ENCODE data around the gene SEL1L3.
A peak's percentile ranks its signal among the peaks of the same experiment; 100 is the strongest.

Gene SEL1L3

DNA sequence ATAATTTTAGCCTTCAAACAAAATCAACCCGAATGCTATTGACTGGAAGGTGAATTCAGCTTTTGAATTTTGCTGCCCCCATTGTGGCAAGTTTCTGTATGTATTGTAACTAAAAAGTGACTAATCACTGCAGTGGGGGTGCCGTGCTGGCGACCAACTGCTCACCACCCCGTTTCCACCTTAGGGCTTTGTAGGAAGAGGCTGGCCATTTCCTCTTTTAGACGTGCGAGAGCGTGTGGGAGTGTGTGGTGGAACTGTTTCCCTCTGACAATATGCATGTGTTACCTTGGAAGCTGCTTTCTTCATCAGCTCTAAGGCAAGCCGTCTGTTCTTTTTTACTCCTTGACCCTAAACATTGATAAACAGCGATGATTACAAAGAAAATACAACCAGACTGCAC, 78.8 kb downstream of the SEL1L3 start:
- no peaks in the 10 kb centered on the region for H3K27me3 Mint-ChIP-seq
- H3K9me3 Mint-ChIP-seq = no peaks in the 10 kb centered on the region
- peaks cover 14% of the 10 kb centered on the region for H3K4me1 Mint-ChIP-seq (ENCODE audit: low read depth)
- no peak overlapping the region for H3K4me3 Mint-ChIP-seq
- H3K36me3 Mint-ChIP-seq (ENCODE audit: low read depth) = peaks cover 68% of the 10 kb centered on the region
- H3K27ac Mint-ChIP-seq = no peak overlapping the region

DNA sequence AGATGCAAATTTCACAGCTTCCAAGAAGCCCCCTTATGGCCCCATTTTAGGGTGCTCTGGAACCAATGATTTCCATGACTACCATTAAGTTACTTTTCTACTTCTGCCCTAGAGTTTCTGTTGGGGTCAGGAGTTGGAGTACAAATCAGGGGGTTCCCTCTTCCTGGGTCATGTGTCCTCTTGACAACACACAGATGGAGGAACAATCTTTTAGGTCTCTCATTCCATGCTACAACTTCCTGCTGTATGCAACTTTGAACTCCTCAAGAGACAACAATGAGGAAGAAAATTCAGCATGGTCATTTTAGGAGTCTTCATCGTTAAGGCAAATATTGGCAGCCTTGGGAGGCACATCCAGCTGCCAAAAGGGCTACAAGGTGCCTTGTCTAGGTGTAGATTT, 79.7 kb downstream of the SEL1L3 start:
- no peak overlapping the region for H3K4me3 Mint-ChIP-seq
- H3K9me3 Mint-ChIP-seq = no peaks in the 10 kb centered on the region
- H3K4me1 Mint-ChIP-seq (ENCODE audit: low read depth) = peaks cover 14% of the 10 kb centered on the region
- H3K36me3 Mint-ChIP-seq (ENCODE audit: low read depth) = peaks cover 72% of the 10 kb centered on the region
- no peaks in the 10 kb centered on the region for H3K27me3 Mint-ChIP-seq
- H3K27ac Mint-ChIP-seq = no peak overlapping the region

DNA sequence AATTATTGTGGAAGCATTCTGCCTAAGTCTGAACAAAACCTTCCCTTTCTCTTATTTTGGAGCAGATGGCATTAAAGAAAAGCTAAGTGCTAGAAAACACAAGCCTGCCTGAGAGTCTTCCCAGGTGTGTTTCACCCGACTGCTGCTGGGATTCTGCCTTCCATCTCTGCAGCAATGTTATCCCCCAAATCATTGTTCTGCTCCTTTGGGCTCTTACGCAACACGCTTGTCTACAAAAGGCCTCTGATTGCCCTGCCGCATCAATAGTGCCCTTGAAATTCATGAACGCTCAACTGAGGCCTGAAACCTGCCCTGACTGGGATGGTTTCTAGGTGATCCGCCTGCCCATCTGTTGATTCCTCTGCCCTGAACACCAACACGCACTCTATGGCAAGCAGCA, 80.3 kb downstream of the SEL1L3 start:
- peaks cover 14% of the 10 kb centered on the region for H3K4me1 Mint-ChIP-seq (ENCODE audit: low read depth)
- peaks cover 73% of the 10 kb centered on the region for H3K36me3 Mint-ChIP-seq (ENCODE audit: low read depth)

DNA sequence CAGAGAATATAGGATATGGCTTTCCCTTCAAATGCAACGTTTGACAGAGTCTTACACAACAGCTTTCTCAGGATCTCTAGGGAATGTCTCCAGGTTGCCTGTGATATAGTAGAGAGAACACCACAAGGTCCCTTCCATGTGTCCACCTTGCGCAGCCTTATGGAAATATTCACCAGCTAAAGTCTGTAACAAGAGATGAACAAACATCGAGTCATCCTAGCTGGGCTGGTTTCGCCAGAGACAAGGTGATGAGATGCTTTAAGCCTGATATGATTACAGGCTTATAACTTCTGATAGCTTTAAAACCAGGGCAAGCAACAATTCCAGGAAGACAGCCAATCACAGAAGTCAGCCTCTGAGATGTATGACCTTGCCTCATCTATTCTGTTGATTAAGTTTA, 83.8 kb downstream of the SEL1L3 start:
- no peak overlapping the region for H3K4me3 Mint-ChIP-seq
- H3K9me3 Mint-ChIP-seq = no peaks in the 10 kb centered on the region
- H3K36me3 Mint-ChIP-seq (ENCODE audit: low read depth) = peaks cover 81% of the 10 kb centered on the region
- H3K27ac Mint-ChIP-seq = no peak overlapping the region
- H3K27me3 Mint-ChIP-seq = no peaks in the 10 kb centered on the region
- H3K4me1 Mint-ChIP-seq (ENCODE audit: low read depth) = peaks cover 4% of the 10 kb centered on the region

More for the DNA sequence above, 80.3 kb downstream of the SEL1L3 start:
- no peak overlapping the region for H3K27ac Mint-ChIP-seq
- no peaks in the 10 kb centered on the region for H3K27me3 Mint-ChIP-seq
- no peak overlapping the region for H3K4me3 Mint-ChIP-seq
- no peaks in the 10 kb centered on the region for H3K9me3 Mint-ChIP-seq

DNA sequence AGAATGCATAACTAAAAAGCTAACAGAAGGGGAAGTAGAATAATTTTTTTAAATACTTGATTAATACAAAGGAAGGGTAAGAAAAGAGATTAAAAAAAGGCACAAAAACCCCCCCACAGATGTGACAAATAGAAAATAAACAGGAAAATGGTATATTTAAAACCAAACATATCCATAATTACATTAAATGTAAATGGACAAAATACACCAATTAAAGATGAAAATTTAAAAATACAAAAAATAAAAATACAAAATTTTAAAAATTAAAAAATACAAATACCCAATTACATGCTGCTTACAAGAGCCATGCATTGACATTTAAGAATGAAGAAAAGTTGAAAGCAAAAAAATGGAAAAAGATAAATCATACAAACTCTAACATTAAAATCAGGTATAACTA, 86.0 kb downstream of the SEL1L3 start:
- peaks cover 66% of the 10 kb centered on the region for H3K36me3 Mint-ChIP-seq (ENCODE audit: low read depth)

DNA sequence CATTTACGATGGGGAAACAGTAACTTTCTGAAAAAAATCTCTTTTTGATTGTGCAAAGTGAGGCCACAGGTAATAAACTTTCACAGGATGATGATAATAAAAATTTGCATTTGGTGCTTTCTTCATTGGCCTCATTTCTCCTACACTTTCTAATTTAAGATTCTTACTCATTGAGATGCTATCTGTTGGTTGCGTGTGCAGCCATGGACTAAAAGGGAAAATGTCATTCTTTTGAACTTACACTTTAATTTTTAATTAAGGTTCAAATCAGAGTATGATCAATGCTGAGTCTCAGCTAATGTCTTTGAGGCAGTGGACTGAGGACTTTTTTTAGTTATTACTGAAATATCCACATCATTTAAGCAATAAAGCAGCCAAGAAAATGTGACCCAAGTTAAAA, 87.6 kb downstream of the SEL1L3 start:
- no peak overlapping the region for H3K27ac Mint-ChIP-seq
- no peaks in the 10 kb centered on the region for H3K4me1 Mint-ChIP-seq (ENCODE audit: low read depth)
- H3K9me3 Mint-ChIP-seq = no peaks in the 10 kb centered on the region
- H3K27me3 Mint-ChIP-seq = no peaks in the 10 kb centered on the region
- H3K4me3 Mint-ChIP-seq = no peak overlapping the region
- peaks cover 52% of the 10 kb centered on the region for H3K36me3 Mint-ChIP-seq (ENCODE audit: low read depth)

More for the DNA sequence above, 86.0 kb downstream of the SEL1L3 start:
- Mint-ChIP-seq H3K9me3 (no peaks in the 10 kb centered on the region), H3K27ac (no peak overlapping the region), H3K27me3 (no peaks in the 10 kb centered on the region), H3K4me3 (no peak overlapping the region), H3K4me1 (ENCODE audit: low read depth) (no peaks in the 10 kb centered on the region)

DNA sequence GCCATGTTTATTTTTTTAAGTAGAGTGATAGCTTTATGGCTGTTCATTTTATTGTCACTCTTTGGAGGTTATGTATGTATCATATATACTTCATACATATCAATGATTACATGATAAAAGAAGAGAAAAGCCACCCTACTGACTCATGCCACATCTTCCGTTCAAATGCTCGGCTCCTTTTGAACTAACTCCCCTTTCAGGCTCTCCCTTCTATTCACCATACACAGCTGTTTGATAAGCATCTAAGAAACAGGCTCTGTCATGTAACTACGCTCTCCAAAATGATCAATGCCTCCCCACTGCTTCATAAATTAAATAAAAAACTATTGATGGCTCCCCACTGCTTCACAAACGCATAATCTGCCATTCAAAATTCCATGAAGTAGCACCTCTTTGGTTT, 89.4 kb downstream of the SEL1L3 start:
- Mint-ChIP-seq H3K36me3 (ENCODE audit: low read depth) (peaks cover 38% of the 10 kb centered on the region), H3K9me3 (no peaks in the 10 kb centered on the region), H3K4me3 (no peak overlapping the region), H3K27me3 (no peaks in the 10 kb centered on the region), H3K4me1 (ENCODE audit: low read depth) (no peaks in the 10 kb centered on the region), H3K27ac (peak overlapping the region; percentile 1)

DNA sequence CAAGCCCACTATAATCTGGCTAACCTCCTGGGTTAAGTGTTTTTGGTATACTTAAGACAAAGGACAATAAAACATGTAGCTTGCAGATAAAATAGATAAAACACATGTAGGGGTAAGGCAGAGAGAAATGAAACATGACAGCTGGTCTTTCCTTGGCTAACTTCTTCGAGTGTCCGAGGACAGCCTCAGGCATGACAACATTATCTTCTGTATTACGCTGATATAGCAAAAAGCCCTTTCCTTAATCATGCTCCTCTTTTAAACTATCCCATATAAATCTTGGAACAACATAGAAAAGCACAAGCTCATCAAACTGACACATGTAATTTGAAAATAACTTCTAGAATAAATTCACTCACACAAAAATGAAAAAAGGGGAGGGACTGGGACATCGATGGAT, 91.1 kb downstream of the SEL1L3 start:
- Mint-ChIP-seq H3K4me3 (no peak overlapping the region), H3K9me3 (no peaks in the 10 kb centered on the region), H3K27me3 (no peaks in the 10 kb centered on the region), H3K27ac (no peak overlapping the region), H3K36me3 (ENCODE audit: low read depth) (peaks cover 26% of the 10 kb centered on the region), H3K4me1 (ENCODE audit: low read depth) (no peaks in the 10 kb centered on the region)

DNA sequence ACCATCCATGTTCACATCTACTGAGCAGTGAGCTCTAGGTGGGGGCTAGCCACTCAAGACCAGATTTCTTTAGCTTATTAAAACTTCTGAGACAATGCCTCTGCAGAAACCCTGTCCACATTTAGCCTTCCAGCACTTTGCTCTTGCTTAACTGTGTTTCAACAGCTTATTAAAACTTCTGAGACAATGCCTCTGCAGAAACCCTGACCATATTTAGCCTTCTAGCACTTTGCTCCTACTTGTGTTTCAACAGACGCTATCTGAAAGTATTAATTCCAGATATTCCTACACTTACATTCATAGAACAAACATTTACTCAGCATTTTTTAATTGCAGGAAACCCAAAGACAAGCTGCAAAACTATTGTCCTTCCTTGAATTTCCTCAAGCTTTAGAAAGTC, 91.9 kb downstream of the SEL1L3 start:
- Mint-ChIP-seq H3K36me3 (ENCODE audit: low read depth) (peaks cover 22% of the 10 kb centered on the region), H3K27ac (no peak overlapping the region), H3K27me3 (no peaks in the 10 kb centered on the region), H3K4me1 (ENCODE audit: low read depth) (no peaks in the 10 kb centered on the region), H3K9me3 (no peaks in the 10 kb centered on the region), H3K4me3 (no peak overlapping the region)

DNA sequence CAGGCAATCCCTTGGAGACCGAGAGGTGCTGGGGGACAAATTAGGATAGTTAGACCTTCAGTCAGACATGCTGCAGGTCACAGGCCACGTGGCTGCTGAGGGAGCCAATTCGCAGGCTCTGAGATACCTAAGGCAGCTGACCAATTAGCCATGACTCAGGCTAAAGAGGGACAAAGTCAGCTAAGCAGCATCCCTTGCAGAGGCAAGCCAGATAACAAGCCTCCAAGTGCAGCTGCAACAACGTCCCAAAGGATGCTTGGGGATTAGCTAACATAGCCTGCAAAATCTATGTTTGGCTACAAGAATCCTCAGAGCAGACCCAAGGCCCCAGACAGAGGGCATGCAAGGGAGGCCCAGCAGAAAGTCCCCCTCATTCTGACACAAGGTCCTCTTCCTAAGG, 93.5 kb downstream of the SEL1L3 start:
- H3K36me3 Mint-ChIP-seq (ENCODE audit: low read depth) = peaks cover 18% of the 10 kb centered on the region
- no peak overlapping the region for H3K4me3 Mint-ChIP-seq
- H3K27ac Mint-ChIP-seq = no peak overlapping the region
- no peaks in the 10 kb centered on the region for H3K9me3 Mint-ChIP-seq
- no peaks in the 10 kb centered on the region for H3K27me3 Mint-ChIP-seq
- no peaks in the 10 kb centered on the region for H3K4me1 Mint-ChIP-seq (ENCODE audit: low read depth)

DNA sequence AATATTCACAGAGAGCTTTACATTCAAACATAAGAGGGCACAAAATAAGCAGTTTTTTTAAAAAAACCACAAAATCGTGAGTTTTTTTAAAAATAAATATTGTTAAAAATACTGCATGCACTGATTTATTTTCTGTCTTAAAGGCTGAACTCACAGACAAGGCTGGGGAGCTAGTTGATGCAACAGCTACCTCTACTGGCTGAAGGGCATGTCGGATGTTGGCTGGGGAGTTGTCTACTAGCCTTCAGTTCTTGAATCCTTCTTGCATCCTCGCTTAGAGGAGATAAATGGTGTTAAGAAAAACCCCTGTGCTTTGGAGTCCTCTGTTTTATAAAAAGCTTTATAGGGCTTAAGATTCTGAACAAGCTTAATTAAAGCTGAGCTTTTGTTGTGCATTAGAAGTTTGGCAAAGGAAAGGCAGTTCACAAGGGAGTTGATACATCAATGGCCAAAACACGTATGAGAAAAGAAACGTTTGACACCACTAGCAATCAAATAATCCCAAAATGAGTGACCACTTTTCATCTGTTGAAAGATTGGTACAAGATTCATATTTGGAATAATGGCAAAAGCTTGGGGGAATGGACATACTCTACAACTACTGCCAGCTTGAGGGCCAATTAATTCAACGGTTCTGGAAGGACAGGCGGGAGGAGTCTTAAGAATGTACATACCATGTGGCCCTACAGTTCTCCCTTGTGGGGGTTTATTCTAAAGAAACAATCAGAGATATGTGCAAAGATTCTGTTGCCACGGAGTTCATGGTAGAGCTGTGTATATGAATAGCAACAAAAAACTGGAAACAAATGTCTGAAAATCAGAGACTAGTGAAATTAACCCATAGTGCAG, 94.7 kb downstream of the SEL1L3 start:
- H3K27me3 Mint-ChIP-seq = no peaks in the 10 kb centered on the region
- H3K36me3 Mint-ChIP-seq (ENCODE audit: low read depth) = peaks cover 30% of the 10 kb centered on the region
- no peak overlapping the region for H3K4me3 Mint-ChIP-seq
- no peak overlapping the region for H3K27ac Mint-ChIP-seq
- H3K9me3 Mint-ChIP-seq = no peaks in the 10 kb centered on the region
- no peaks in the 10 kb centered on the region for H3K4me1 Mint-ChIP-seq (ENCODE audit: low read depth)

DNA sequence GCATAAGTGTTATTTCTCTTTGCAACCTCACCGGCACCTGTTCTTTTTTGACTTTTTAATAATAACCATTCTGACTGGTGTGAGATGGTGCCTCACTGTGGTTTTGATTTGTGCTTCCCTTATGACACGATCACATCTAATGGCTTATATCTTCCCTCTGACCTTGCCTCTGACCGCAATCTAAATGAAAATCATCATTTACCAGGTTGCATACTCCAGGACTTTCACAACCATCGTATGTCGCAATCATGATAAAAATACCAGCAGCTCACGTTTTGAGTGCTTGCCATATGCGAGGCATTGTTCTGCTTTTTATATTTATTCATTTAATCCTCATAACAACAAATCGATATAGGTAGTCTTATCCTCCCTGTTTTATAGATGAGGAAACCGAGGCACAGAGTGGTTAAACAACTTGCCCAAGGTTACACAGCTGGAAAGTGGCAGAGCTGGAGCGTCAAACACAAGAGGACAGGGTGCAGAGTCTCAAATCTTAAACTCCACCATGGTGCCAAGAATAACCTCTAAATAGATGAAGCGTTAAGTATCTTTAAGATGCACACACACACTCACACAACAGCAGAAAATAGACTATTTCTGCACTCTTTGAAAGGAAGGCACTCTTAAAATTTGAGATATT, 102.2 kb downstream of the SEL1L3 start:
- Mint-ChIP-seq H3K27me3 (no peaks in the 10 kb centered on the region), H3K36me3 (ENCODE audit: low read depth) (peaks cover 75% of the 10 kb centered on the region), H3K4me1 (ENCODE audit: low read depth) (no peaks in the 10 kb centered on the region), H3K4me3 (no peak overlapping the region), H3K27ac (no peak overlapping the region), H3K9me3 (no peaks in the 10 kb centered on the region)

DNA sequence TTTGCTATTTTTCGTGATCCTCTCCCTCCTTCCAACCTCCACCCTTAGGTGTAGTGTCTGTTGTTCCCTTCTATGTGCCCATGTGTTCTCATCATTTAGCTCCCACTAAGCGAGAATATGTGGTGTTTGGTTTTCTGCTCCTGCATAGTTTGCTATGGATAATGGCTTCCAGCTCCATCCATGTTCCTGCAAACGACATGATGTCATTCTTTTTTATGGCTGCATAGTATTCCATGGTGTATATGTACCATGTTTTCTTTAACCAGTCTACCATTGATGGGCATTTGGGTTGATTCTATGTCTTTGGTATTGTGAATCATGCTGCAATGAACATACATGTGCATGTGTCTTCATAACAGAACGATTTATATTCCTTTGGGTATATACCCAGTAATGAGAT, 102.7 kb downstream of the SEL1L3 start:
- Mint-ChIP-seq H3K9me3 (no peaks in the 10 kb centered on the region), H3K27me3 (no peaks in the 10 kb centered on the region), H3K4me1 (ENCODE audit: low read depth) (no peaks in the 10 kb centered on the region), H3K4me3 (no peak overlapping the region), H3K27ac (no peak overlapping the region), H3K36me3 (ENCODE audit: low read depth) (peaks cover 75% of the 10 kb centered on the region)

DNA sequence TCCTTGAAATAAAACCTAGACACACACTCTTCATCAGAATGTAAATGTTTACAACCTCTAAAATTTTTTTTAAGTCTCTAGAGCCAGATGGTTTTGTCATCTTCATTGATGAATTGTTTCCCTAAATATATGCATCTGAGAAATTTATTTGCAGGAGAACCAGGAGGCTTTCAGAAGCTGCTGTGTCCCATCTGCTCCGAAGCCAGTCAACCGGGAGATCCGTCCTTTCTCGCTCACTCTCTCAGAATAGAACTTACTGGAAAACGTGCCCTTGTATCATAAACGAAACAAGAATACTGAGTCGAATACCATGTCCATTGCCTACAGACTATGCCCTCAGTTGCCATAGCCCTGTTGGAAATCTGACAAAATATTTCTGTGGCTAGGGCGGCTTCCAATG, 103.7 kb downstream of the SEL1L3 start:
- Mint-ChIP-seq H3K4me1 (ENCODE audit: low read depth) (no peaks in the 10 kb centered on the region), H3K27ac (no peak overlapping the region), H3K9me3 (no peaks in the 10 kb centered on the region), H3K4me3 (no peak overlapping the region), H3K27me3 (no peaks in the 10 kb centered on the region), H3K36me3 (ENCODE audit: low read depth) (peaks cover 68% of the 10 kb centered on the region)

DNA sequence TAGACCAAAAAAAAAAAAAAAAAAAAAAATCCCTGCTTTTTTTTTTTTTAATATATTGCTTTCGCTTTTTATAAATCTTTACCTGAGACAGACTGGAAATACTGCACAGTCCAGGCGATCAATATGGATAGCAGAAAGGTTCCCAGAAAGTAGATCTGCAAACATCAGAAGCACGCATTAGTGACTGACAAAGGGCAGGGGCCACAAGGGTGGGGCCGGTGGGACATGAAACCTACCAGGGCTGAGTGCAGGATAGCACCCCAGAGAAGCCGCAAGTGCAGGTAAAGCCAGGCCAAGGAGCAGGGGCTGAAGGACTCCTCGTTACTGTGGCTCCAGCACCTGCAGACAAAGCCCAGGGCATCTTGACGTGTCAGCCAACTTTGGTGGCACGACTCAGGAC, 105.3 kb downstream of the SEL1L3 start:
- Mint-ChIP-seq H3K9me3 (no peaks in the 10 kb centered on the region), H3K4me1 (ENCODE audit: low read depth) (no peaks in the 10 kb centered on the region), H3K27ac (no peak overlapping the region), H3K27me3 (no peaks in the 10 kb centered on the region), H3K36me3 (ENCODE audit: low read depth) (peaks cover 56% of the 10 kb centered on the region), H3K4me3 (no peak overlapping the region)

DNA sequence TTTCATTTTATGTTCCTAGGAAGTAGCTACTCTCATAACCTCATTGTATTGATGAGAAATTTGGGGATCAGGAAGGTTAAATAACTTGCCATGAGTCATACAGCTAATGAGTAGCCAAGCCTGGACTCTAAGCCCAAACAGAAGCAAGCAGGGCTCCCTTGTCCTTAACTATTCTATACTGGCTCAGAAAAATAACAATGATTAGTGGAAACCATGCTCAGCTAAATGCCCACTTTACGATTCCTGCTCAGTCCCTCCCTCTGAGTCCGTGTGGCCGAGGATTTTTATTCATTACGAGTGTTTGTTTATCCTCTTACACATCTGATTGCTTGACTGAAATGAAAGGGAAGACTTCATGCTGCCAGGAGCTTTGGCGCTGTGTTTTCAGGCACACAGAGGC, 106.3 kb downstream of the SEL1L3 start:
- Mint-ChIP-seq H3K4me1 (ENCODE audit: low read depth) (no peaks in the 10 kb centered on the region), H3K4me3 (no peak overlapping the region), H3K9me3 (no peaks in the 10 kb centered on the region), H3K27me3 (no peaks in the 10 kb centered on the region), H3K27ac (no peak overlapping the region), H3K36me3 (ENCODE audit: low read depth) (peaks cover 48% of the 10 kb centered on the region)

Data from stimulated activated naive CD8-positive, alpha-beta T cell treated with anti-CD3 and anti-CD28 coated beads, Interleukin-15, Interleukin-2, amounts not matched to agents 100 ng/mL and 50 ng/mL, for 24 hours (primary cell).